WI38 (cell line): Measurements from ENCODE around the gene ALOX12.
A peak's percentile ranks its signal among the peaks of the same experiment; 100 is the strongest.

Experiments
- H3K4me3 ChIP-seq: 2 replicates; pipeline ENCODE4 v1.5.1; 2011; ENCODE audit warnings: low read depth, mild to moderate bottlenecking, control low read depth, low read length
- CTCF ChIP-seq: IDR thresholded peaks from 2 replicates; pipeline ENCODE4 v1.5.1; 2012; ENCODE audit warnings: low read depth, mild to moderate bottlenecking, control low read depth, low read length

ALOX12 gene

DNA sequence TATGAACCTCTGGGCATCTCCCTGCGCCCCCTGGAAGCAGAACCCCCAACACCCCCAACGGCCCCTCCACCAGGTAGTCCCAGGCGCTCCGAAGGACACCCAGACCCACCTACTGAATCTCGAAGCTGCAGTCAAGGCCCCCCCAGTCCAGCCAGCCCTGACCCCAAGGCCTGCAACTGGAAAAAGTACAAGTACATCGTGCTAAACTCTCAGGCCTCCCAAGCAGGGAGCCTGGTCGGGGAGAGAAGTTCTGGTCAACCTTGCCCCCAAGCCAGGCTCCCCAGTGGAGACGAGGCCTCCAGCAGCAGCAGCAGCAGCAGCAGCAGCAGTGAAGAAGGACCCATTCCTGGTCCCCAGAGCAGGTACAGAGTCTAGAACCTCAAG lies 28.5 kb downstream of the ALOX12 start:
- TF ChIP-seq CTCF, result no peak
- H3K4me3 ChIP-seq, result no peak overlapping the region

- TF ChIP-seq CTCF, result no peak
Observed at GRCh38 chr17:7025245-7025644, 29.4 kb downstream of the ALOX12 start.

GRCh38 chr17:7026471-7027115 lies 30.7 kb downstream of the ALOX12 start:
- TF ChIP-seq CTCF, result no peak
- no peak overlapping the region for H3K4me3 ChIP-seq

More at GRCh38 chr17:7025245-7025644, 29.4 kb downstream of the ALOX12 start:
- no peak overlapping the region for H3K4me3 ChIP-seq

DNA sequence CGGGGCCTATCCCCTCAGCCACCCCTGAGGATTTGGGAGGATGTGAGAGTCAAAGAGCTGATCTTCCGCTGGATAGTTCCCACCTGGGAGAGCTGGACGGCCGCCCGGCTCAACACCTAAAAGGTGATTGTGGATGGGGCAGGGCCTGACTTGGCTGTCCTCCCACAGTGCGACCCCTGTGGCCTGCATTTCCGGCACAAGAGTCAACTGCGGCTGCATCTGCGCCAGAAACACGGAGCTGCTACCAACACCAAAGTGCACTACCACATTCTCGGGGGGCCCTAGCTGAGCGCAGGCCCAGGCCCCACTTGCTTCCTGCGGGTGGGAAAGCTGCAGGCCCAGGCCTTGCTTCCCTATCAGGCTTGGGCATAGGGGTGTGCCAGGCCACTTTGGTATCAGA lies 31.5 kb downstream of the ALOX12 start:
- H3K4me3 ChIP-seq, result no peak overlapping the region
- no peak for TF ChIP-seq CTCF

DNA sequence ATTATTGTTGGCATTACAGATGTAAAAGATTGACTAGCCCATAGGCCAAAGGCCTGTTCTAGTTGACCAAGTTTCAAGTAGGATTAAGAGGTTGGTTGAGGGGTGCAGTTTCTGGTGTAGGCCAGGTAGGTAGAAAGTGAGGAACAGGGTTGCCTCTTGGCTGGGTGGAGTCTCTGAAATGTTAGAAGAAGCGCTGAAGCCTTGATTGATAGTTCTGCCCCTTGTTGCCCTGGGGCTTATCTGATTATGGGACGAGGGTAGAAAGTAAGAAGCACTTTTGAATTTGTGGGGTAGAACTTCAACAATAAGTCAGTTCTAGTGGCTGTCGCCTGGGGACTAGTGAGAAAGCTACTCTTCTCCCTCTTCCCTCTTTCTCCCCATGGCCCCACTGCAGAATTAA lies 33.2 kb downstream of the ALOX12 start:
- TF ChIP-seq CTCF, result no peak
- no peak overlapping the region for H3K4me3 ChIP-seq

GRCh38 chr17:7029659-7030058 lies 33.8 kb downstream of the ALOX12 start:
- TF ChIP-seq CTCF, result no peak
- no peak overlapping the region for H3K4me3 ChIP-seq

DNA sequence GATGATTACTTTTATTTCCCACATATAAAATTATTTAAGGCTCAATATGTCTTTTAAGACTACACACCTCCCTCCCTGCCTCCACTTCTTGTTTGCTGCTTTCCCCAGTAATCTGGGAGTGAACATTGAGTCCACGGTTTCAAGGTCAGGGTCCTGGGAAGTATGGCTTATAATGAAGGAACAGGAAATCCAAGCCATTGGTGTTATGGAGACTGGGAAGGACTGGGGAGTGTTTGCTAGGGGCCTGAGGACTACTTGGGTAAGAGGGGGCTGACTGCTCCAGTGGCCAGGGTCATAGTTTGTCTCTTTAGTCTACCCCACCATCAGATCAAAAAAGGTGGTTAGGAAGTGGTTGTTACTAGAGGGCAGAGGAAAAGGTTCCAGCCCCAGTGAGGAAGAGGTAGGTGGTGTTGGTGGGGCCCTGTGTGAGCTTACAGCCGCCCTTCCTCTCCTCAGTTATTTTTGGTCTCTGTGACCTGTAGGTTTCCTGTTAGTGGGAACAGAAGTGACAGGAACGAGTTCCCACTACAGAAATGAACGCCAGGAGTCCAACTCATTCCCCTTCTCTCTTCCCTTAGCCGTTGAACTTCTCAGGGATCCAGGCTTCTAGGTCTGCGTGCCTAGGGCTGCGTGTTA lies 39.2 kb downstream of the ALOX12 start:
- H3K4me3 ChIP-seq, result peak overlapping the region; percentile 74
- TF ChIP-seq CTCF, result no peak
